Stimulated activated naive CD8-positive, alpha-beta T cell treated with anti-CD3 and anti-CD28 coated beads, Interleukin-15, Interleukin-2, amounts not matched to agents 100 ng/mL and 50 ng/mL, for 24 hours (primary cell): Measurements from ENCODE around the gene GALNT10.

Experiments used
- H3K27ac Mint-ChIP-seq: one replicate; pipeline ENCODE4 v1.8.0; 2021; ENCODE audit warnings: mild to moderate bottlenecking, mixed read lengths
- H3K27me3 Mint-ChIP-seq: one replicate; pipeline ENCODE4 v1.8.0; 2021; ENCODE audit warnings: mixed read lengths
- H3K36me3 Mint-ChIP-seq: one replicate; pipeline ENCODE4 v1.8.0; 2021; ENCODE audit warnings: low read depth, mixed read lengths
- H3K4me1 Mint-ChIP-seq: one replicate; pipeline ENCODE4 v1.8.0; 2021; ENCODE audit warnings: low read depth, mixed read lengths
- H3K4me3 Mint-ChIP-seq: one replicate; pipeline ENCODE4 v1.8.0; 2021; ENCODE audit warnings: mild to moderate bottlenecking, mixed read lengths
- H3K9me3 Mint-ChIP-seq: one replicate; pipeline ENCODE4 v1.8.0; 2021; ENCODE audit warnings: mixed read lengths

The GALNT10 gene

GRCh38 chr5:154165886-154166285, 24.6 kb upstream of the GALNT10 start:
- H3K27ac Mint-ChIP-seq, result no peak overlapping the region
- peaks cover 39% of the 10 kb centered on the region for H3K27me3 Mint-ChIP-seq
- no peak overlapping the region for H3K4me3 Mint-ChIP-seq
- no peaks in the 10 kb centered on the region for H3K36me3 Mint-ChIP-seq
- no peaks in the 10 kb centered on the region for H3K4me1 Mint-ChIP-seq
- H3K9me3 Mint-ChIP-seq, result no peaks in the 10 kb centered on the region

GRCh38 chr5:154166901-154167791, 23.4 kb upstream of the GALNT10 start:
- Mint-ChIP-seq H3K36me3 (no peaks in the 10 kb centered on the region), H3K27me3 (peaks cover 29% of the 10 kb centered on the region), H3K27ac (no peak overlapping the region), H3K4me1 (no peaks in the 10 kb centered on the region), H3K4me3 (no peak overlapping the region), H3K9me3 (no peaks in the 10 kb centered on the region)

- no peaks in the 10 kb centered on the region for H3K36me3 Mint-ChIP-seq
- no peak overlapping the region for H3K4me3 Mint-ChIP-seq
- H3K9me3 Mint-ChIP-seq, result no peaks in the 10 kb centered on the region
- H3K4me1 Mint-ChIP-seq, result no peaks in the 10 kb centered on the region
- H3K27me3 Mint-ChIP-seq, result peaks cover 23% of the 10 kb centered on the region
- H3K27ac Mint-ChIP-seq, result no peak overlapping the region
These were observed 22.1 kb upstream of the GALNT10 start for GRCh38 chr5:154168395-154168794.

- Mint-ChIP-seq H3K9me3 (no peaks in the 10 kb centered on the region), H3K36me3 (no peaks in the 10 kb centered on the region), H3K27me3 (no peaks in the 10 kb centered on the region)
These were observed 17.7 kb upstream of the GALNT10 start for GRCh38 chr5:154172785-154173184.

GRCh38 chr5:154174091-154174490, 16.4 kb upstream of the GALNT10 start:
- no peaks in the 10 kb centered on the region for H3K9me3 Mint-ChIP-seq
- H3K27me3 Mint-ChIP-seq, result peaks cover 3% of the 10 kb centered on the region
- no peak overlapping the region for H3K4me3 Mint-ChIP-seq
- no peaks in the 10 kb centered on the region for H3K4me1 Mint-ChIP-seq
- no peaks in the 10 kb centered on the region for H3K36me3 Mint-ChIP-seq
- no peak overlapping the region for H3K27ac Mint-ChIP-seq

More at GRCh38 chr5:154172785-154173184, 17.7 kb upstream of the GALNT10 start:
- no peaks in the 10 kb centered on the region for H3K4me1 Mint-ChIP-seq
- H3K27ac Mint-ChIP-seq, result no peak overlapping the region
- no peak overlapping the region for H3K4me3 Mint-ChIP-seq

- H3K4me3 Mint-ChIP-seq, result no peak overlapping the region
- H3K27ac Mint-ChIP-seq, result no peak overlapping the region
- no peaks in the 10 kb centered on the region for H3K36me3 Mint-ChIP-seq
- H3K4me1 Mint-ChIP-seq, result no peaks in the 10 kb centered on the region
- H3K9me3 Mint-ChIP-seq, result no peaks in the 10 kb centered on the region
- H3K27me3 Mint-ChIP-seq, result peaks cover 3% of the 10 kb centered on the region
These were observed 14.4 kb upstream of the GALNT10 start for GRCh38 chr5:154176181-154176580.

GRCh38 chr5:154178661-154179060, 11.9 kb upstream of the GALNT10 start:
- no peak overlapping the region for H3K4me3 Mint-ChIP-seq
- H3K9me3 Mint-ChIP-seq, result no peaks in the 10 kb centered on the region
- H3K36me3 Mint-ChIP-seq, result no peaks in the 10 kb centered on the region
- no peak overlapping the region for H3K27ac Mint-ChIP-seq
- H3K27me3 Mint-ChIP-seq, result peaks cover 3% of the 10 kb centered on the region
- H3K4me1 Mint-ChIP-seq, result no peaks in the 10 kb centered on the region

- H3K36me3 Mint-ChIP-seq, result no peaks in the 10 kb centered on the region
- no peak overlapping the region for H3K27ac Mint-ChIP-seq
- H3K9me3 Mint-ChIP-seq, result no peaks in the 10 kb centered on the region
- H3K4me3 Mint-ChIP-seq, result no peak overlapping the region
- H3K27me3 Mint-ChIP-seq, result peaks cover 3% of the 10 kb centered on the region
- H3K4me1 Mint-ChIP-seq, result no peaks in the 10 kb centered on the region
These were observed 10.5 kb upstream of the GALNT10 start for GRCh38 chr5:154179846-154180710.

- Mint-ChIP-seq H3K36me3 (no peaks in the 10 kb centered on the region), H3K4me3 (no peak overlapping the region), H3K27ac (no peak overlapping the region), H3K9me3 (no peaks in the 10 kb centered on the region), H3K27me3 (peaks cover 3% of the 10 kb centered on the region), H3K4me1 (no peaks in the 10 kb centered on the region)
These were observed 9.4 kb upstream of the GALNT10 start for GRCh38 chr5:154181161-154181560.

GRCh38 chr5:154189256-154189818, 1.2 kb upstream of the GALNT10 start:
- Mint-ChIP-seq H3K36me3 (peaks cover 4% of the 10 kb centered on the region), H3K27me3 (peaks cover 6% of the 10 kb centered on the region), H3K4me3 (peak overlapping the region; percentile 79), H3K4me1 (peaks cover 37% of the 10 kb centered on the region), H3K27ac (peak overlapping the region; percentile 34), H3K9me3 (no peaks in the 10 kb centered on the region)

GRCh38 chr5:154189819-154190594, 526 bp upstream of the GALNT10 start:
- Mint-ChIP-seq H3K9me3 (no peaks in the 10 kb centered on the region), H3K4me3 (peak overlapping the region; percentile 79), H3K27me3 (peaks cover 6% of the 10 kb centered on the region), H3K4me1 (peaks cover 38% of the 10 kb centered on the region), H3K36me3 (peaks cover 6% of the 10 kb centered on the region), H3K27ac (peak overlapping the region; percentile 31)

GRCh38 chr5:154191467-154192261, 1.1 kb downstream of the GALNT10 start:
- H3K4me1 Mint-ChIP-seq, result peaks cover 42% of the 10 kb centered on the region
- peaks cover 16% of the 10 kb centered on the region for H3K36me3 Mint-ChIP-seq
- H3K9me3 Mint-ChIP-seq, result no peaks in the 10 kb centered on the region
- H3K27ac Mint-ChIP-seq, result peak overlapping the region; percentile 75
- H3K27me3 Mint-ChIP-seq, result peaks cover 6% of the 10 kb centered on the region
- H3K4me3 Mint-ChIP-seq, result peak overlapping the region; percentile 95

- peaks cover 25% of the 10 kb centered on the region for H3K36me3 Mint-ChIP-seq
- H3K4me3 Mint-ChIP-seq, result no peak overlapping the region
- no peaks in the 10 kb centered on the region for H3K9me3 Mint-ChIP-seq
- H3K27ac Mint-ChIP-seq, result no peak overlapping the region
- H3K27me3 Mint-ChIP-seq, result peaks cover 6% of the 10 kb centered on the region
- H3K4me1 Mint-ChIP-seq, result peaks cover 59% of the 10 kb centered on the region
These were observed 2.8 kb downstream of the GALNT10 start for GRCh38 chr5:154193283-154193682.

- Mint-ChIP-seq H3K27me3 (peaks cover 6% of the 10 kb centered on the region), H3K4me1 (peaks cover 63% of the 10 kb centered on the region), H3K36me3 (peaks cover 29% of the 10 kb centered on the region), H3K27ac (no peak overlapping the region), H3K4me3 (no peak overlapping the region), H3K9me3 (no peaks in the 10 kb centered on the region)
These were observed 3.2 kb downstream of the GALNT10 start for GRCh38 chr5:154193701-154194121.
